BLaER1 treated with 17β-estradiol and CSF1 and Interleukin-3, amounts not matched to agents 10 nM and 100 nM (cell line): ENCODE data around the gene EYA2.

Experiments used
- H3K27ac ChIP-seq, 11 experiments: shearing (Covaris generic); formaldehyde crosslinking; 2 replicates each; pipeline ENCODE4 v1.8.1; 2022
- H3K27me3 ChIP-seq, 11 experiments: shearing (Covaris generic); formaldehyde crosslinking; 2 replicates each; pipeline ENCODE4 v1.8.1; 2022
- H3K36me3 ChIP-seq, 11 experiments: shearing (Covaris generic); formaldehyde crosslinking; 2 replicates each; pipeline ENCODE4 v1.8.1; 2022
- H3K4me1 ChIP-seq, 10 experiments: shearing (Covaris generic); formaldehyde crosslinking; 2 replicates each; pipeline ENCODE4 v1.8.1; 2022
- H3K4me2 ChIP-seq, 11 experiments: shearing (Covaris generic); formaldehyde crosslinking; 2 replicates each; pipeline ENCODE4 v1.8.1; 2022
- H3K4me3 ChIP-seq, 10 experiments: shearing (Covaris generic); formaldehyde crosslinking; 2 replicates each; pipeline ENCODE4 v1.8.1; 2022
- H3K9ac ChIP-seq, 11 experiments: shearing (Covaris generic); formaldehyde crosslinking; 2 replicates each; pipeline ENCODE4 v1.8.1; 2022
- H3K9me3 ChIP-seq, 11 experiments: shearing (Covaris generic); formaldehyde crosslinking; replicated peaks in 1 of 11; 2 replicates each; pipeline ENCODE4 v1.8.1; 2022
- H4K20me1 ChIP-seq, 11 experiments: shearing (Covaris generic); formaldehyde crosslinking; 2 replicates each; pipeline ENCODE4 v1.8.1; 2022
- Cebpa-rat ChIP-seq, 11 experiments: shearing (Covaris generic); IDR thresholded peaks; 2 replicates each; pipeline ENCODE4 v1.8.1; 2022

The EYA2 gene

GRCh38 chr20:47237715-47238114 is 343.1 kb downstream of the EYA2 start:
- H3K4me2 ChIP-seq: peak overlapping the region; percentile 74 to 95 (median 82)

More at GRCh38 chr20:47237715-47238114, 343.1 kb downstream of the EYA2 start:
- H3K27me3 ChIP-seq: no peaks in the 10 kb centered on the region
- H3K4me1 ChIP-seq: peaks cover 58 to 99% (median 82%) of the 10 kb centered on the region in 10 experiments
- H3K36me3 ChIP-seq: peaks cover 66 to 92% (median 82%) of the 10 kb centered on the region in 11 experiments
- peak overlapping the region in 8 of 11 experiments; percentile 20 to 82 (median 62); a peak in 12 of 22 replicates for H3K27ac ChIP-seq
- H4K20me1 ChIP-seq: peaks cover 36 to 89% (median 57%) of the 10 kb centered on the region in 11 experiments; a peak in 21 of 22 replicates
- H3K9ac ChIP-seq: peak overlapping the region in 1 of 11 experiments; percentile 68; a peak in 2 of 22 replicates
- TF ChIP-seq Cebpa-rat (IDR thresholded peaks at IDR 0.05): no peak
- H3K4me3 ChIP-seq: peak overlapping the region in 2 of 10 experiments; percentile 41 to 53; a peak in 2 of 20 replicates
- no peaks in the 10 kb centered on the region for H3K9me3 ChIP-seq
